ENCODE results near the gene OR10A5. TPM values are rescaled to one million over a fixed set of nuclear protein-coding genes. Genes with fewer than 3 reads are reported as not detected.
"Not testable (repeated sequence)": the region's sequence is repeated elsewhere in the genome, so short reads cannot be mapped to it uniquely, and the experiment has no call there.

The OR10A5 gene
- total RNA-seq, 1 donor from 2014 or later: not detected

DNA sequence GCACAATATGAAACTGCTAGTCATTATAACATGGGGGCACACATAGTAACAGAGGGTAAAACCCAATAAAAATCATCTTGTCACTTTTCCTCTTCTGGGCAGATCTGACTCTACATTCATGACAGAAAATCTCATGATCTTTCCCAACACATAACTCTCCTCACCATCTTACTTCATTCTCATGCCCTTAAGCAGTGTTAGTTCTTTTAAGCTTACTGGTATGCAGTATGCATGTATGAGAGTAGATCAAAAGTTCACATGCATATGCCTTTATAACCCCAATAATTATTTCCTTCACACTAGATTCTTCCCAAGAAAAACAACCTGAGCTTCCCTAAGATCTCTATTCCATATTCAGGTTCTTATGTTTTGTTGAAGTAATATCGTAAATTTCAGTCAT lies 25.8 kb downstream of the OR10A5 start:
- no peak for DNase-seq (ENCODE audit: low read depth)
- TF ChIP-seq, protein P1, sequence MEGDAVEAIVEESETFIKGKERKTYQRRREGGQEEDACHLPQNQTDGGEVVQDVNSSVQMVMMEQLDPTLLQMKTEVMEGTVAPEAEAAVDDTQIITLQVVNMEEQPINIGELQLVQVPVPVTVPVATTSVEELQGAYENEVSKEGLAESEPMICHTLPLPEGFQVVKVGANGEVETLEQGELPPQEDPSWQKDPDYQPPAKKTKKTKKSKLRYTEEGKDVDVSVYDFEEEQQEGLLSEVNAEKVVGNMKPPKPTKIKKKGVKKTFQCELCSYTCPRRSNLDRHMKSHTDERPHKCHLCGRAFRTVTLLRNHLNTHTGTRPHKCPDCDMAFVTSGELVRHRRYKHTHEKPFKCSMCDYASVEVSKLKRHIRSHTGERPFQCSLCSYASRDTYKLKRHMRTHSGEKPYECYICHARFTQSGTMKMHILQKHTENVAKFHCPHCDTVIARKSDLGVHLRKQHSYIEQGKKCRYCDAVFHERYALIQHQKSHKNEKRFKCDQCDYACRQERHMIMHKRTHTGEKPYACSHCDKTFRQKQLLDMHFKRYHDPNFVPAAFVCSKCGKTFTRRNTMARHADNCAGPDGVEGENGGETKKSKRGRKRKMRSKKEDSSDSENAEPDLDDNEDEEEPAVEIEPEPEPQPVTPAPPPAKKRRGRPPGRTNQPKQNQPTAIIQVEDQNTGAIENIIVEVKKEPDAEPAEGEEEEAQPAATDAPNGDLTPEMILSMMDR (conservative IDR thresholded peaks at IDR 0.05; ENCODE audit: low read depth, low read length): no peak
- no peak overlapping the region for H3K4me3 ChIP-seq (ENCODE audit: low read depth, low read length)

GRCh38 chr11:6875761-6876160 lies 30.3 kb downstream of the OR10A5 start:
- TF ChIP-seq, protein P1 (conservative IDR thresholded peaks at IDR 0.05; ENCODE audit: low read depth, low read length): no peak
- DNase-seq (ENCODE audit: low read depth): no peak
- H3K4me3 ChIP-seq (ENCODE audit: low read depth, low read length): no peak overlapping the region

DNA sequence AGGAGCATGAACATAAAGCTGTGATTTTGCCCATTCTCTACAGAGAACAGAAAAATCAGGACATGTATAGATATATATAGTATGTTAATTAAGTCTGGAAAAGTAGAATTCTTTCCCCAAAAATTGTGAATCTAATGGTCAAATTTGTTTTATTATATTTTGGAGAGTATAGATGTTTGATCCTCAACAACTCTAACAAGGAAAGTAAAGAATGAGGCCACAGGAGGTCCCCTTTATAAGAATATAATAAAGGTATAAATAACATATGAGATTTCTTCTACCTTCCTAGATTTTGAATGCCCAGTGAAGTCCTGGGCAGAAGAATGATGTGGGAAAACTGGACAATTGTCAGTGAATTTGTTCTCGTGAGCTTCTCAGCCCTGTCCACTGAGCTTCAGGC lies 30.8 kb downstream of the OR10A5 start, which contains the start of gene OR10A4:
Gene OR10A4, plus strand, starts transcription at position 301 of the 400 bp plus-strand sequence. Its CDS starts 23 bp downstream, at position 324.
- DNase-seq (ENCODE audit: low read depth): no peak
- H3K4me3 ChIP-seq (ENCODE audit: low read depth, low read length): no peak within 1 kb of the TSS
- TF ChIP-seq, protein P1 (conservative IDR thresholded peaks at IDR 0.05; ENCODE audit: low read depth, low read length): no peak

- TF ChIP-seq, protein P1 (conservative IDR thresholded peaks at IDR 0.05; ENCODE audit: low read depth, low read length): no peak
- DNase-seq (ENCODE audit: low read depth): no peak
- H3K4me3 ChIP-seq (ENCODE audit: low read depth, low read length): no peak overlapping the region
Measured at GRCh38 chr11:6876914-6877313, 31.4 kb downstream of the OR10A5 start.

- TF ChIP-seq, protein P1 (conservative IDR thresholded peaks at IDR 0.05; ENCODE audit: low read depth, low read length): no peak
- no peak overlapping the region for H3K4me3 ChIP-seq (ENCODE audit: low read depth, low read length)
- DNase-seq (ENCODE audit: low read depth): no peak
Measured at GRCh38 chr11:6882751-6883150, 37.3 kb downstream of the OR10A5 start.

DNA sequence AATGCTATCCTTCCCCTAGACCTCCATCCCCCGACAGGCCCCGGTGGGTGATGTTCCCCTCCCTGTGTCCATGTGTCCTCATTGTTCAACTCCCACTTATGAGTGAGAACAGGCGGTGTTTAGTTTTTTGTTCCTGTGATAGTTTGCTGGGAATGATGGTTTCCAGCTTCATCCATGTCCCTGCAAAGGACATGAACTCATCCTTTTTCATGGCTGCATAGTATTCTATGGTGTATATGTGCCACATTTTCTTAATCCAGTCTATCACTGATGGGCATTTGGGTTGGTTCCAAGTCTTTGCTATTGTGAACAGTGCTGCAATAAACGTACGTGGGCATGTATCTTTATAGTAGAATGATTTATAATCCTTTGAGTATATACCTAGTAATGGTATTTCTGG lies 42.2 kb downstream of the OR10A5 start:
- not testable (repeated sequence) for H3K4me3 ChIP-seq (ENCODE audit: low read depth, low read length); DNase-seq (ENCODE audit: low read depth)

- TF ChIP-seq, protein P1 (conservative IDR thresholded peaks at IDR 0.05; ENCODE audit: low read depth, low read length): no peak
- no peak for DNase-seq (ENCODE audit: low read depth)
- H3K4me3 ChIP-seq (ENCODE audit: low read depth, low read length): no peak overlapping the region
Measured at GRCh38 chr11:6888830-6889229, 43.3 kb downstream of the OR10A5 start.
